Panc1 (cell line): ENCODE measurements around the gene CCDC194.

Experiments
- CTCF ChIP-seq: fragments of 450-650 bp; IDR thresholded peaks from 2 replicates; pipeline ENCODE4 v1.5.1; 2017; ENCODE audit warnings: mild to moderate bottlenecking
- POLR2AphosphoS5 ChIP-seq: IDR thresholded peaks from 2 replicates; pipeline ENCODE4 v1.6.1; 2012; ENCODE audit warnings: mild to moderate bottlenecking, low read depth, low read length, moderate library complexity
- REST ChIP-seq, 2 experiments: IDR thresholded peaks; 2 replicates each; pipeline ENCODE4 v1.6.1; 2011 to 2012; ENCODE audit warnings: low read depth in 2 of 2, control low read depth in 1 of 2, low read length in 1 of 2, mild to moderate bottlenecking in 1 of 2, moderate library complexity in 1 of 2; ENCODE audit not compliant: insufficient read depth in 1 of 2
- TCF7L2 ChIP-seq: IDR thresholded peaks from 2 replicates; pipeline ENCODE4 v1.6.1; 2011; ENCODE audit warnings: mild to moderate bottlenecking, low read depth, low read length, inconsistent platforms

- TF ChIP-seq CTCF, result peak; percentile 91
- TF ChIP-seq POLR2AphosphoS5, result no peak
- no peak for TF ChIP-seq TCF7L2
- TF ChIP-seq REST (IDR thresholded peaks at IDR 0.05; ENCODE audit: insufficient read depth in 1 of 2, low read depth in 2 of 2, low read length in 1 of 2), result no peak
These were observed 47.8 kb downstream of the CCDC194 start for GRCh38 chr19:17346109-17346671.
